Stimulated activated CD4-positive, alpha-beta T cell treated with anti-CD3 and anti-CD28 coated beads, Interleukin-1b, Interleukin-23, amount 100 ng/mL, for 1 hour (primary cell): ENCODE results near the gene TRAPPC2L.

ENCODE experiments used
- DNase-seq, 2 donors: peaks; one replicate each; pipeline ENCODE4 v3.0.0-alpha.2; 2020; ENCODE audit warnings: low read depth in 2 of 2

Gene TRAPPC2L

GRCh38 chr16:88859381-88860091 lies 2.6 kb downstream of the TRAPPC2L start:
- DNase-seq = no peak

GRCh38 chr16:88861359-88861758 lies 4.4 kb downstream of the TRAPPC2L start:
- no peak for DNase-seq

DNA sequence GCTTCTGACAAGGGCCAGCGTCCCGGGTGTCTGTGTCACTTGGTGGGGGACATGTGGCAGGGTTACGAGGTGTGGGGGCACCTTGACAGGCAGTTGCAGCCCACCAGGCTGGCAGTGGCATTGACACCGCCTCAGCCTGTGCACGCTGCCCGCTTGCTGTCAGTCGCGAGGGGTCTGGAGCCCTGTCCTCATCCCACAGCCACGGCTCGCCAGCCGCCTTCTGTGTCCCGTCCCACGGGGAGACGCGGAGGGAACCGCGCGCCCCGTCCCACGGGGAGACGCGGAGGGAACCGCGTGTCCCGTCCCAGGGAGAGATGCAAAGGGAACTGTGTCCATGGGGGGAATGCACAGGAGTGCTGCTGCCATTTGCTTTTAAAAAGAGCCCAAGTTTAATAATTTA lies 6.0 kb downstream of the TRAPPC2L start:
- no peak for DNase-seq

DNA sequence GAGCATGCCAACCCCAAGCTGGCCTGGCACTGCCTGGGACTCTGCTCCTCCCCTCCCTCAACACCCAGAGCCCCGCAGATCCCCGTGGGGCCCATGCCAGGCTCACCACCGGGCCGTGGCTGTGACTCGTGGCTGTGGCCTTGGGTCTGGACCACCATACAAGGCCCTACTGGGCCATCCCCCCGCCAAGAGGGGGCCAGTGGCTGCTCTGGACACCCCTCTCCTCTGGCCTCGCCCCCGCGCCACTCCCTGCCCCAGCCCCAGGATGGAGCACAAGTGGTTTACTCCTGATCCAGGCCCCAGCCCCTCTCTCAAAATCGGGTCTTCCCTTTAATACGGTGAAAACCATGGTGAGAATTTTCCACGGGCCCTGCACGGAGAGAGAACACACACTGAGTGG lies 6.5 kb downstream of the TRAPPC2L start:
- DNase-seq = no peak

GRCh38 chr16:88864099-88864498 lies 7.2 kb downstream of the TRAPPC2L start:
- no peak for DNase-seq

DNA sequence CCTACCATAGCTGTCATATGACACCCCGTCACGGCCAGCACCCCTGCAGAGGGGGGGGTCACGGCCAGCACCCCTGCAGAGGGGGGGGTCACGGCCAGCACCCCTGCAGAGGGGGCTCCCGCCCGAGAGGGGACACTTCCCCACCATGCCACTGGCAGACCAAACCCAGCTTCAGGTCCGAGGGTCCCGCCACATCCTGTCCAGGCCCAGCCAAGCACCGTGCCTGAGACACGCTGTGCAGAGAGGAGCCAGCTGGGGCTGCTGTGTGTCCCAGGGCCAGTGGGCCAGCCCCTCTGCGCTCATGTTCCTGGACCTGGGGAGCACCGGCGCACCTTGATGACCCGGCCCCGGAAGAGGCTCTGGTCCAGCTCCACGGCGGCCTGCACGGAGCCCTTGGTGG lies 7.6 kb downstream of the TRAPPC2L start:
- no peak for DNase-seq

GRCh38 chr16:88865310-88865709 lies 8.4 kb downstream of the TRAPPC2L start:
- no peak for DNase-seq

DNA sequence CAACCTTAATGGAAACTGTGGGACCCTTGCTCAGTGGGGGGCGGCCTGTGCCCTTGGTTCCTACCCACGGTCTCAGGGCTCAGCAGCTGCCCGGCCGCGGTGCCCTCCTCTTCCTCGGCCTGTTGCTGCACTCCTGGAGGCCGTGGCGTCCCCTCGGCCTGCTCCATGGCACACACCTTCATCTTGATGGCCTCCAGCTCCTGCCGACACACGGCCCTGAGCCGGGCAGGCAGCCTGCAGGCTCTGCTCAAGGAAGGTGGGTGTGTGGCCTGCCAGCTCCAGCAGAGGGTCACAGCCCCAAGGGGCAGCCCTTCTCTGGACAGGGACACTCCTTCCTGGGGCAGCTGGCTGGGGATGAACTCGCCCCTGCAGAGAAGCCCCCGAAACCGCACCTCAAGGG lies 8.8 kb downstream of the TRAPPC2L start:
- DNase-seq = no peak

DNA sequence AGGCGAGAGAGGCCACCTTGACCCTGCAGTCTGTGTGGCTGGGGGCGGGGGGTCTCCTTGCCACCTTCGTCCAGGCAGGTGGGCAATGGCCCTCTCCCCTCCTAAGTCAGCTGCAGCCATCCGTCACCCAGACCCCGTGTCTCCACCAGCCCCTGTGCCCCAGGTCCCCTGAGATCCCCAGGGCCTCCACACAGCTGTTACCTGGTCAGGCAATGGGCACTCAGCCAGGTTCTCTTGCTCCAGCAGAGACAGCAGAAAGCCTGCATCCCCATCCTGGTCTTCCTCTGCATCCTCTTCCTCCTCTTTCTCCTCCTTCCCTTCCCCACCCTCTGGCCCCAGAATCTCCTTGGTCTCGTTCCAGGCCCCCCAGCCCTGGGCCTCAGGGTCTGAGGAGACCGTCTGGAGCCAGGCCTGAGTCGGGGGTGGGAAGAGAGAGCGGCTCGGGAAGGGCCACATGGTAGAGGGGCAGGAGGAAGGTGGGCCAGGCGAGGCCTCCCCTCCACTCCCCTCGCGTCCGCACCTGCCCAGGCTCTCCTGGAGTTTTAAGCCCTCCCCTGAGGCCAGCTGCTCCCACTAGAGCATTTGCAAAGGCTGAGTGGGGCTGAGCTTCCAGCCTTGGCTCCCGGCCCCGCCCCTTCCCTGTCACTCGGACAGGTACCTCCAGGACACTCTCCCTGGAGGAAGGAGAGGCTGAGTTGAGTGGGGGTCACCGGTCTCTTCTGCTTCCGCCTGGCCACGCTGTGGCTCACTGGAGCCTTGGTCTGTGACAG lies 9.4 kb downstream of the TRAPPC2L start, which contains the start of gene PABPN1L:
Gene PABPN1L, minus strand, starts transcription at position 510 of the 770 bp plus-strand sequence. Its CDS starts 54 bp downstream, at position 456.
- no peak for DNase-seq

DNA sequence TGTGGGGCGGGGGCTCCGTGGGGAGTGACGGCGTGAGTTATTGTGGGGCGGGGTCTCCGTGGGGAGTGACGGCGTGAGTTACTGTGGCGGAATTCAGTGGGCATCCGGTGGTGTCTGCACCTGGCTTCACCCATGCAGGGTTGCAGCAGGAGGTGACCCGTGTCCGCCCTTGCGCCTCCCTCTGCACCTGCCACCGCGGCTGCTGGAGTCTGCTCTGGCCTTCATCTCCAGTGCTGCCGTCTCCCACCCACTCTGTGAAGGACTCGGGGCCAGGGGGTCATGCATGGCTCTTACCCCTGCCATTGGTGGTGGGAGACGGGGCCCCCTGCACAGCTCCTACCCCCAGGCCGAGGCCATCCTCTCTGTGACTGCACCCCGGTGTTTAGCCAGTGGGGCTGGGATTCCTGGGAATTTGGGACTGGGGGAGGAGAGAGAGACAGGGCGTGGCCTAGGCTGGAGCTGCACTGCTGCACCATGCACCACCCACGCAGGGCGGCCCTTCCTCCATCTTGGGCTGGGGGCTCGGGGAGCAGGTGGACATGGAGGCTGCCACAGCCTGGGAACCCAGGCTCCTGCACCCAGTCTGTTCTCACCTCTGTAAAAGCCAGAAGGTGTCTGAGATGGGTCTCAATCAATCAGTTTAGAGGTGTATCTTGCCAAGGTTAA lies 10.8 kb downstream of the TRAPPC2L start:
- no peak for DNase-seq

- no peak for DNase-seq
These were observed 12.2 kb downstream of the TRAPPC2L start for GRCh38 chr16:88868974-88869672.

GRCh38 chr16:88869673-88869980 lies 12.7 kb downstream of the TRAPPC2L start:
- DNase-seq = no peak

- no peak for DNase-seq
These were observed 13.9 kb downstream of the TRAPPC2L start for GRCh38 chr16:88870608-88871348.

GRCh38 chr16:88871349-88871702 lies 14.4 kb downstream of the TRAPPC2L start:
- DNase-seq = no peak

DNA sequence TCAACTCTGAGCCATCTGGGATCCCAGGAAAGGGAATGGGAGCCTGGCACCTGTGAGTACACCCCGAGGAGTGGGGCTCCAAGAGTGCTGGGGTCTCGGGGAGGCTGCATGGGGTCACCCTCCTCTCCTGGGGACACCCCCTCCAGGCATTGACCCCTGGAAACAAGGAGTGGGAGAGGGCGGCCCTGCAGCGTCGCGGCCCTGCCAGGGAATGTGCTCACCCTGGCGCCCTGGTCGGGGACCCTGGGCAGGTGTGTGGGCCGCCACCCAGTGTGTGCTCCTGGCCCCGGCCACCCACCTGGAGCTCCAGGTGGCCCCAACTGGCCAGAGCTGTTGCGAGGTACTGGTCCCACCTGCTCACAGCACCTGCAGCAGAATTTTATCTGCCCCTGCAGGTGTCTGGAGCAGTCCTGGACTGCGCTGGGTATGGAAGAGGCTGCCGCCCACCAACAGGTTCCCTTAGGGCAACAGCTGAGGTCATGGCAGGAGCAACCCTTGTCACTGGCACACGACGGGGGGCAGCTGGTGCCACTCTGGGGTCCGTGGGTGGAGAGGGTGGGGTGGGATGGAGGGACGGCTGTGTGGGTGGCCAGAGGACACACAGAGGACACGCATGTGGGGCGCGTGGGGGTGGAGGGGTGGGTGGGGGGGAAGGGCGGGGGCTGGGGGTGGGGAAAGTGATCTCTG lies 14.9 kb downstream of the TRAPPC2L start:
- DNase-seq = no peak

DNA sequence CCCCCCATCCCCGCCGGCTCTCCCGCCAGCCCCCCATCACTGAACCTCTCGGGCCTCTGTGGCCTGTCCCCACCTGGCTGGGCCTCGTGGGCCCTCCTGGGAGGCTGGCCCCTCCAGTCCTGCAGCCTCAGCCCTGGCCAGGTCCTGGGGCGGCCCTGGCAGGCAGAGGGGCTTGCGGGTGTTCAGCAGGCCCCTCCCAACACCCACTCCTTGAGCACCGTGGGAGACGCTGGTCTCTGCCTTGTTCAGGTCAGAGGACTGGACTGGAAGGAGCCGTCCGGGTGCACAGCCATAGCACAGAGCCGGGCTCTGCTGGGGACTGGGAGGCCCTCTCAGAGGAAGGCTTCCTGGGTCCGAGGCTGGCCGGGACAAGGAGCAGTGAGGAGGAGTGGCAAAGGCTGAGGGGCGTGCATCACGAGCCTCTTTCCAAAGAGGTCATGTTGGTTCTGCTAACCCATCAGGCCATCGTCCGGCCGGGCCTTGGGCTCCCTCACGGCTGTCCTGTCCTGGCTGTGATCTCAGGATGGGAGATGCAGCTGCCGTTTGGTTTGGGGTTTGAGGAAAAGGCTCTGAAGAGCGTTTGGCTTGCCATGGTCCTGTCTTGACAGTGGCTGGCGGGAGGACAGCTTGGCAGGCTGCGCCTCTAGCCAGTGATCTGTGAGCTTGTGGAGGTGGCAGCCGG lies 15.9 kb downstream of the TRAPPC2L start:
- no peak for DNase-seq

- DNase-seq = no peak
These were observed 18.1 kb downstream of the TRAPPC2L start for GRCh38 chr16:88874938-88875599.

GRCh38 chr16:88875703-88876234 lies 18.8 kb downstream of the TRAPPC2L start:
- DNase-seq = no peak

- DNase-seq = no peak
These were observed 20.1 kb downstream of the TRAPPC2L start for GRCh38 chr16:88876942-88877526.
